ENCODE results near the gene CDIP1.

Gene CDIP1

DNA sequence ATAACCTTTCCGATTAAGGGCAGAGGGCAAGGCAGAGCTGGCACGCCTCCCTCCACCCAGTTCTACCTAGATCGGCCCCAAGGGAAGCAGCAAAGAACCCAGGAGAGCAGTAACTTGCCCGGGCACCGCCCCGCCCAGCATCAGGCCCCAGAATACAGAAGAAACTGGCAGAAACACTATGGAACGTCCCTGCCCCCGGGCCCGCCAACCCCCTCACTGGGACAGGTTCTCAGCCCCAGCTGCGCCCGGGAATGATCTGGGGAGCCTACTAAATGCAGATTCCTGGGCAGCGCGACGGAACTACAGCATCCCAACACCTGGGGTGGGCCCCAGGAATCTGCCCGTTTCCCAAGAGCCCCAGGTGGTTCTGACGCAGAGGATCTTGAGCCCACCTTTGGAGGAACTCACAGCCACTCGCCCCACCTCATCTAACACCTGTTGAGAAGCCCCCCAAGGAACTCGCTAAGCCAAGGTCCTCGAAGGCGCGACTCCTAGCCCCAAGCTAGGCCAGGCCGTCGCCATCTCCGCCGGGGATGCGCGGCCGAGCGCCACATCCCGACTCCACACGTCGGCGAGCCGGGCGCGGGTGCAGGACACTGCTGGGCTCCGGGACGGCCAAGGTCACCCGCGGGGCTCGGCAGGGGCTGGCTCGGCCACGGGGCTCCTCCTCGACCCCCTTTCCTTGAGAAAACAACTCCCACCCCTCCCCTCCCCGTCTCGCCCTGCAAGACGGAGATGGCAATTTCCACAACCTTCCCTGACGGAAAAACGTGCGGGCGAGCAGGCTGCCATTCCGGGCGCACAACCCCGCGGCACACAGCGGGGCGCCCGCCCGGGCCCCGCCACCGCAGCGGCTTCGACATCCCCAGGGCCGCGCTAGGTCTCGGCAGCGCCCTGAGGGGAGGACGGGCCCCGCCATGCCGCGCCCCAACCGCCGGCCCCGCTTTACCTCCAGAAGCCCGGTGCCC lies 913 bp downstream of the CDIP1 start:
- DNase-seq = no peak

DNA sequence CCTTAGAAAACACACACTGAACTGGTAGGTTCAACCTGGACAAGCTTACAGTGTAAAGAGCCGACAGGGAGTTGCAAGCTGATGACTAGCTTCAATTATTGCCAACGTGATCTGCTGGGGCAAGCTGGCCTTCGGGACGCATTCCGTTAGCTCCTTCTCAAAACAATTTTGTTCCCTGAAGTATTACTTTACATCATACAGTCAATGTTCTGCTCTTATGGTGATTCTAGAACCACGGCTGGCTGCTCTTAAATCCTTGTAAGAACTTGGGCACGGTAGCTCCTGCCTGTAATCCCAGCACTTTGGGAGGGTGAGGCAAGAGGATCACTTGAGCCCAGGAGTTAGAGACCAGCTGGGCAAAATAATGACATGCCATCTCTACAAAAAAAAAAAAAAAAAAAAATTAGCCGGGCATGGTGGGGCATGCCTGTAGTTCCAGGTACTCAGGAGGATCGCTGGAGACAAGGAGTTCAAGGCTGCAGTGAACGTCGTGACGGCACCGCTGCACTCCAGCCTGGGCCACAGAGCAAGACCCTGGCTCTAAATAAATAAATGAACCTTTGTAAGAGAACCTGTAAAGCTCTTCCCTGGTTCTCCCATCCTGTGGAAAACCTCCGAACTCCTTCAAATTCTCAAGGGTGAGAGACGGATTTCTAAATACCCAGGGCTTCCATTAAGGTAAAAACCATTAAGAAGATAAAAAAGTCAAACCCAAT lies 2.0 kb downstream of the CDIP1 start:
- no peak for DNase-seq

DNA sequence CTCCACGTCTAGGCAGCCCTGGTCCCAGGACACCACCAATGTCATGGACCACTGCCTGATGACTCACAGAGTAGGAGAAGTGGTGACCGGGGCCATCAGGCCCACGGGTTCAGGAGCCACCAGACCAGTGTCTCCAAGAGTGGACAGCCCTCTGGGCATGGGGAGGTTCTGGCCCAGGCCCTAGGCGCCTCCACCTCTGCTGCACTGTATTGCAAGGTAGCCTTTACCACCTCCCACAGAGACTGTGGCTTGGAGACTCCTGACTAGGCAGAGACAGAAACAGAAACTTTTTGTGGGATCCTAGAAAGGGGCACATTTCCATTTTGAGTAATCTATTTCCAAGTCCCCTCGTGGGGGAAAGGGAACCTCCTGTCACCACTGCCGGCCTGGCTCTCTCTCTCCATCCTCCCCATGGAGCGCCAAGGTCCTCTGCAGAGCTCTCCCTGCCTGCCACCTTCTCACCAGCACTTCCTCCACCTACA lies 2.9 kb downstream of the CDIP1 start:
- no peak for DNase-seq

DNA sequence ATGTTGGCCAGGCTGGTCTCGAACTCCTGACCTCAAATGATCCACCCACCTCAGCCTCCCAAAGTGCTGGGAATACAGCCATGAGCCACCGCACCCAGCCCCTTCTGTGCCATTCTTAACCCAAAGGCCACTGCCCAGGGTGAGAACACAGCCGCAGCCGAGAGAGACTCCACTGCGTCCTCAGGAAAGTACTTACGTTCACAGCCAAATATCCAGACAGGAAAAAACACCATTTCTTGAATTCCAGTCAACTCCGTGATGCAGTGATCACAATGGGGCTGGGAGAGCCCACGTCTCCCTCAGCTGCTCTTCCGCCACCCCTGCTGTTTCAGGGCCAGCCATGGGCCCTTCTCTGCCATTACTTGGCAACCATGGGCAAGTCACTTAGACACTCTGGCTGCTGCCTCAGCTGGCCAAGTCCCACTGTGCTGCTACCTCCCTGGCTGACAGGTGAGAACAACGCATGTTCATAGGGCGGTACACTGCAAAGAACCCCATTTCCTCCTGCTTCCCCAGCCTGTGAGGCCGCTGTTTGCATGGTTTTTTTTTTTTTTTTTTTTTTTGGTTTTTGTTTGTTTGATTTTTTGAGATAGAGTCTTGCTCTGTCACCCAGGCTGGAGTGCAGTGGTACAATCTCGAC lies 4.3 kb downstream of the CDIP1 start:
- no peak for DNase-seq

DNA sequence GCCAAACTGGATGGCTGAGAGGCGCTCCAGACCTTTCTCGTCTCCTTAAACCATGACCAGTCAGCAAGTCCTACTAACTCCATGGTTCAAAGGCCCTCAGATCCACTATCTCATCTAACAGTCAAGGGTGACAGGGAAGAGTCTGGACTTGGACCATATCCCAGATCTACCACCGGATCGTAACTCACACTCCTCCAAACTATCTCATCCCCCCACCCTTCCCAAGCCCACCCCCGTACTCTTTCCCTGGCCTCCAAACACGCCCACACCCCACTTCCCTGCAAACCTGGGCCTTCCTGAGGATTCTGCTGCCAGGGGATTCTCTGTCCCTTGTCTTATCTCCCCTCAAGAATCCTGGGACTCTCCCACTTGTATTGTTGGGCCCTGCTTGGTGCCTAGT lies 5.1 kb downstream of the CDIP1 start:
- no peak for DNase-seq

DNA sequence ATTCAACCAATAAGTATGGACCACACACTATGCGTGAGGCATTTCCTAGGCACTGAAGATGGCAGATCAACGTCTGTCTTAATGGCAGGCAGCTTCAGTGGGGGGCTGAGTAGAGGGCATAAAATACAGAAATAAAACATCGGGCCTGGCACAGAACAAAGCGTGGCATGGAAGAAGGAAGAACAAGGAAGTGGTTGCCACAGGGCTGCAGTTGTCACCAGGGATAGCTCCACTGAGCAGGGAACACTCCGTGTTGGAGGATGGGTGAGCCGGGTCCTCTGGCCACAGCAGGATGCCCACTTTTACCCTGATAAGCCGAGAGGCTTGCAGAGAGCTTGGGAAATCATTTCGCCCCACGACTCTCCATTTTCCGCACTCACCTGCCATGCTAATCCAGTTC lies 6.3 kb downstream of the CDIP1 start:
- DNase-seq = no peak

DNA sequence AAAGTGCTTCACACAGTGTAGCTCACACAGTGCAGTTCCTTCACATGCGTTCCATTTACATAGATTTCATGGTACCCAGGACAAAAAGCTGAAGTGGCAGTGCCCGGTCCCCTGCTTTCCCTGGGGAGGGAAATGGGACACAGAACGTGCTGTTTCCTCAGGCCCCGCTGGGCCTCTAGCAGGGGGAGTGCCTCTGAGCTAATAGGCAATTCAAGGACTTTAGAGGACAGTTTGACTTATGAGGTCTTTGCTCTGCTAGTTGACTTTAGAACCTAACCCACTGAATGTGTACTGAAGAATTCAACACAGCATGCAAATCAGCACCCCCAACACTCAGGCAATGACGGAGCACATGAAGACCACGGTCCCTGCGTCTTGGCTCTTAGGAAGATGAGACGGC lies 6.8 kb downstream of the CDIP1 start:
- DNase-seq = no peak

DNA sequence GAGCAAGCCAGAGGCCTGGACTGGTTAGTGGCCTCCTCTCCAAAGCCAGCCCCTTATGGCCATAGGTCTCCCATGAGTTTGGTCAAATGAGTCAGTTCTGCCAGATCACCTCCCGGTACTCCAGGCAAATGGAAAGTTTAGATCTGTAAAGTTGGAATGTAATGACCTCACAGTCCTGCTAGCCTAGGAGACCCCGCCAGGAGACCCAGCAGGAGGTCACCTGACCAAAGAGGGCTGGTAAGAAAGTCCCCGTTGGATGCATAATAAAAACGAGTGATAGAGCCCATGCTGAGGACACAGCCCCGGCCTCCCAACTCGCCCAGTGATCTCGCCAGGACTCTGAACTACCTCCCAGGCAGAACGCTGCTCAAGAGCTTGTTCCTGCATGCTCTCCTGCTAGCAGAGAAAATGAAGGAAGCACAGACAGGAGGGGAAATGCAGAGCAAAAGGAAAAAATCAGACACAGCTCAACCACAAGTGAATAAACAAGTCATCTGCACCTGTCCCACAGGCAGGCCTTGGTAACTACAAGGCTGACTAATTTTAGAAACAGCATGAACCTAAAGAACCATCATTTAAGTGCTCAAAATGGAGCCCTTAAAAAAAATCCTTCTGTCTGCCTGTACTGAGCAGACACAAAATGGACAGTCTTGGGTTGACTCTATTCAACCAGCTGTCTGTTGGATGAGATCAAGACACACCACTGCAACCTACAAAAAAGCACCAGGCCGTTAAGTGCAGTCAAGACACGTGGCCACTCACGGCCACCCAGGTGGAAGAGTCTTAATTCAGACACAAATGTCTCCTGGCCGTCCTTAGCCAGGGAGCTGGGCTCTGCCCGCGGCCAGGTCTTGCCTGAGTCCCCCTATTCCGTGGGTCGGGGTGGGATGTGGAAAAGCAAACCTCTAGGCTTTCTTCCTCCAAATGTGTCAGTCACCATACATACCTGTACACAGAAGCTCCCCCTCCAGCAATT lies 9.2 kb downstream of the CDIP1 start:
- no peak for DNase-seq

DNA sequence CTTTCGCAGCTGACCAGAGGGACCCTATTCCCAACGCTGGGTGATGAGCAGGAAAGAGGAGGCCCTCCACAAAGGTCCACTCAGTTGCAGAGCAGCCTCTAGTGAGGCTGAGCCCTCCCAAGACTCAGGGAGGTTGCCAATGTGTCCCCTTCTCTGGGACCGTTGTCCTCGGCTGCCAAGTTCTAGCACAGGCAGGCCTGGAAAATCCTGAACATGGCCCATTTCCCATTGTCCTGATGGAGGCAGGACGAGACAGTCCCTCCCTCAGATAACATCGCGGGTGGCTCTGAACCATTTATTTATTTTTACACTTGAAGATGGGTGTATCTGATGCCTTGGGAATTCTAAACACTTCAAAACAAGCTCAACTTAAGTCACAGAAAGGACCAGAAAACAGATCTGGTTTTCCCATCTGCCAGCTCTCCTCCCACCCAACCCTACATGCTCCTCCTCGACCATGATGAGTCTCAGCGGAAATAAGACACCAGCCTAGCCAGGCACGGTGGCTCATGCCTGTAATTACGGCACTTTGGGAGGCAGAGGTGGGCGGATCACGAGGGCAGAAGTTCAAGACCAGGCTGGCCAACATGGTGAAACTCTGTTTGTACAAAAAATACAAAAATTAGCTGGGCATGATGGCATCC lies 12.8 kb downstream of the CDIP1 start:
- no peak for DNase-seq

DNA sequence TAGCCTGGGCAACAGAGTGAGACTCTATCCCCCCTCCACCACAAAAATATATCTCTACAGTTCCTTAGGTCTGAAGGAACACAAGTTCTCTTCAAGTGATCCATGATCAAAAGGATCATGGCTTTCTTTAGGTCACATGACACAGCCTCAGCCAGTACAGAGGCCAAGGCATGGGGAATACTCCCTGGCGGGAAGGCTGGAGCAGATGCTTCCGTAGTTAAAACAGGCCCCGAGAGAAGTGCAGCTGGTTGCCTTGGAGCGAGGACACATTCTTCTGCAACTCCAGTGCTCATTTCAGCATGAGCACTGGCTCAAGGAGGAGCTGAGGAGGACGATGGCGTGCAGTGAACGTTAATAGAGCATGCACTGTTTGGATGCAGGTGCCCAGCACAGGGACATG lies 13.5 kb downstream of the CDIP1 start:
- DNase-seq = no peak

DNA sequence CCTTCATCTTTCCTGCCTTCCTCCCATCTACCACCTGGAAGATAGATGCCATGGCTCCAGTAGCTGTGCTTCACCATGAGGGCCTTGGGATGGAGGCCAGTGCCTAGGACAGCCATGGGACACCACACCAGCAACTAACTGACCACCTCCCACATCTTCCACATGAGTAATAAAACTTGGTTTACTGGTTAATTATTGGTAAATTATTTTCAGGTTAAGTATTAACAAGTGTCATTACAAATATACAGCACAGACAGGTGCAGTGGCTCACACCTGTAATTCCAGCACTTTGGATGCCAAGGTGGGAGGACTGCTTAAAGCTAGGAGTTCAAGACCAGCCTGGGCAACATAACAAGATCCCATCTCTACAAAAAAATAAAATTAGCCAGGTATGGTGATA lies 14.0 kb downstream of the CDIP1 start:
- no peak for DNase-seq

DNA sequence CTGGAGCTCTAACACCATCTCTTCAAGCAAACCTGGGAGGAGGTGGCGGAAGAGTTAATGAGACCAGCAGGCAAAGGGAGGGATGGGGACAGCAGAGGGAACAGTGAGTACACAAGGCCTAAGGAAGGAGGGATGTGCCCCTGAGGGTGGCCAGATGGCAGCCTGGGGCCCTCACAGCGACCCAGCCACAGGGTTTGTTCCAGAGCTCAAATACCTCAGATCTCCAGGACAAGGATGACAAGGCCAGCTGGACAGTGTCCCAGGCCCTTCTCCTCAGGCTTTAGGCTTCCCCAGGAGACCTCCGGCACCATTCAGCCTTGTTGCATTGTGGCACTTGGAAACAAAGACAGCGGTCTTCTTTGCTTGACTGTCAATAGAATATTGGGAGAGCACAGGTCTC lies 14.9 kb downstream of the CDIP1 start:
- DNase-seq = no peak

DNA sequence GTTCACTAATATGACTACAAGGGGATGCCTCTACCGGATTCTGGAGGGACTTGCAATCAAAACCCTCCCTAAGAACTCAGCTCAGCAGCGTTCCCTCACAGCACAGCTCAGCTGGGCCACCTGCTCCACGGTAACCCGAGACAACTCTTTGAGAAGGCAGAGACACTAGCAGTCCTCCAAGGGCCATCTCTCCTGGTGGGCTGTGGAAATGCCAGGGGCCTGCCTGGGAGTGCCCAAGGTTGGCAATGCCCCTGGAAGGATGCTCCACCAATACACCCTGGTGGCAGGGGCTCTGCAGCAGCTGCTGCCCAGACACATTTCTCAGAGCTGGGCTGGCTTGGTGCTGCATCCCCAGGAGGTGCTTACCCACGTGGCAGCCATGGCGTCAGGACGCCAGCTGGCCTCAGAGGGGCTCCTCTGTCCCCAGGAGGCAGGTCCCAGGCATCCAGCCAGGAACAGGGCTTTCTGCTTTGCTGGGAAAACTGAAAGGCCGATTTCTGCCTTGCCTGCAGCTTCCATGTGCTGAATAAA lies 16.5 kb downstream of the CDIP1 start:
- peak; percentile 27 for DNase-seq

DNA sequence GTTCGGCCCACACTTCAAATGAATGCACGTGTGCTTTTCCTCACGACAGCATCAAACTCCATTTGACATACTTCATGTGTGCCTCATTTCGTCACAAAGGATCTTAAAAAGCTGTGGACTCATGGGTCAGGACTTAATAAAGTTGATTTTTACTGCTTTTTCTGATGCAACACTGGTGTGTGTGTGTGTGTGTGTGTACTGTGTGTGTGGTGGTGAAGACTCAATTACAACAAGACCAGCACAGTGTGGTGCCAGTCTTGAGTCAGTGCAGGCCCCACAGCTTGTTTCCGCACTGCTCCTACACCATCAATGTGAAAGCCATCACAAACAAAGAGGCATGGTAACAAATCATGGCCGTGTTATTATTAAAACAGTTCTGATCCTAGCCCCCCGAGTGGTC lies 17.7 kb downstream of the CDIP1 start:
- DNase-seq = no peak

DNA sequence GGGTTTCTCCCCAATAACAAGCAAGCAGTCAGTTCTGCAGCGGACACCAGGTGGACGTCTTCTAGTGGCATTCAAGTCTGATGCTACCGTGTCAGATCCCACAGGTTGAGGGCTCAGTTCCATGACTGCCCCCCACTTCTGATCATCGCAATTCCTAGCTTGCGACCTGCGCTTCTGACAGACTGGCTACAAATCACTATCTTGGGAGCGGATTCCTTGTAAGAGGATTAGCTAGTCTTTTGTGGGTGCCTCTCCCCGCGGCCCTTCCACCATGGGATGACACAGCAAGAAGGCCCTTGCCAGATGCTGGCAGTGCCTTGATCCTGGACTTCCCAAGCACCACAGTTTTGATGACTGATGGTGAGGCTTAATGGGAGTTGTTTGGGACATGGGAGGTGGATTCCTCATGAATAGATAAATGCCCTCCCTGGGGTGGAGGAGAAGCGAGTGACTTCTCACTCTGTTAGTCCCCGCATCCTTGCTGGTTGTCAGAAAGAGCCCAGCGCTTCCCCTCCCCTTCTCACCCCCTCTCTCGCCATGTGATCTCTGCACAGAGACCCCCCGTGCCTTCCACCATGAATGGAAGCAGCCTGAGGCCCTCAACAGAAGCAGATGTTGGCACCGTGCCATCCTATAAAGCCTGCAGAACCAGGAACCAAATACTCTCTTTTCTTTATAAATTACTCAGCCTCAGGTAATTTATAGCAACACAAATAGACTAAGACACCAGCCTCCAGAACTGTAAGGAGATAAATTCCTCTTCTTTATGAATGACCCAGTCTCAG lies 19.1 kb downstream of the CDIP1 start:
- DNase-seq = no peak

DNA sequence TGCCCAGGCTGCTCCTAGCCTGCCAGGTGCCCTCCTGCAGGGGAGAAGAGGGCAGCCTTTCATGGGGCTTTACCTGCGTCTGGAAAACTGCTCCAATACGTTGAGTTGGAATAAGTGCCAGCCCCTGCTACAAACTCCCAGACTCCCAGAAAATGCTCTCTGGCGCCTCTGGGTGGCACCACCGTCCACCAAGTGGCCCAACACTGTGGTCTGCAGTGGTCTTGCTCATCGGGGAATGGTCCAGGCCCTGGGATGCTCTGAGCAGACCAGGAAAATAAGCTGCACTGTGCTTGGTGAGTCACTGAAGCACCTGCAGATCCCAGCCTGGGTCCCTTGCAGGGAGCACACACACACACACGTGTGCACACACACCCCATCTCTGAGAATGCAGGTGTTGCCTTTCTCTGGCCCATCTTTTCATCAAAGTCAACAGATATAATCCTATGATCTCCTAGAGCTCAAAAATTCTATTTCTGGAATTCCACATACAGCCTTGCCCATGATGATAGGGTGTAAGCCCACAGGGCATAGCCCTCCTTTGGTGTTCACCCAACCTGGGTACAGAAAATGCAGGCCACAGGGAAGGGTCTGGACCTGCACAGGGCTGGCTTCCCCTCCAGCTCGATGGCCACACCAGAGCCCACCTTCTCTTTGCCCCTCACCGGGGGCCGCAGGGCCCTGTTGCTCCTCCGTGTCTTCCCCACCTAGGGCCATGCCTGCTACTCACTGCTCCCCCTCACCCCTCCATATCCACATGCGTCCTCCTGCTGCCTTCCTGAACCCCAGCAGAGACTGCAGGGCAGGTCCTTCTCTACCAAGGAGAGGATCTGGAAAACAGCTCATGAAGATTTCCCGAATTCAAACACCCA lies 20.5 kb downstream of the CDIP1 start:
- no peak for DNase-seq

DNA sequence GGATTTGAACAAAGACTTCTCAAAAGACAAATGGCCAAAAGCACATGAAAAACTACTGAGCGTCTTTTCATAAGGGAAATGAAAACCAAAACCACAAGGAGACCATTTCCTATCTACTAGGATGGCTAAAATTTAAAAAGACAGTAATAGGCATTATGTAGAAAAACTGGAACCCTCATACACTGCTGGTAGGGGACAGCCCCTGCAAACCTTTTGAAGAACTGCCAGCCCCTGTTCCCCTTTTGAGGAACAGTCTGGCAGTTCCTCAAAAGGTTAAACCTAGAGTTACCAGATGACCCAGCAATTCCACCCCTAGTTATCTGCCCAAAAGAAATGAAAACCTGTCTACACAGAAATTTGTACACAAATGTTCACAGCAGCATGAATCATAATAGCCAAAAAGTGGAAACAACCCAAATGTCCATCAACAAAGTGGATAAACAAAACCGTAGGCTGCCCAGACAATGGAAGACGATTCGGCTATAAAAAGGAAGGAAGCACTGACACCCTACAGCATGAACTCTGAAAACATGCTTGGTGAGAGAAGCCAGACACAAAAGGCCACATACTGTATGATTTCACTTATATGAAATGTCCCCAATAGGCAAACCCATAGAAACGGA lies 22.9 kb downstream of the CDIP1 start:
- DNase-seq = no peak

DNA sequence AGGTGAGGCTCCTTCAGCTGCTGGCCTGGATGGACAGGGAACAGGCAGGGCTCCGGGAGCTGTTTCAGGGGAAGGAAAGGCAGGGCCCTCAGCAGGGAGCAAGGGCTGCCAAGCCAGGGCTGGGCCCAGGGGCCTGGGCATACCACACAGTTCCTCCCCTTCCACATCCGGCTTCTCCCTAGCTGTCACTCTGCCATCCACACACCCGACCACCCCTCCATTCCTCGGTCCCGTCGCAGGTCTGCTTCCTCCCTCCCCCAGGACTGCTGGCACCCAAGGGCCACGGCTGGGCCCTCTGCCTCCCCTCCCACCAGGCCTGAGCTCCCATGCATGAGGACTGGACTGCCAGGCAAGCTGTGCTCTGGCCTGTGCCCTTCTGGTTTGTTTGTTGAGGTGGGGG lies 24.0 kb downstream of the CDIP1 start:
- DNase-seq = no peak

DNA sequence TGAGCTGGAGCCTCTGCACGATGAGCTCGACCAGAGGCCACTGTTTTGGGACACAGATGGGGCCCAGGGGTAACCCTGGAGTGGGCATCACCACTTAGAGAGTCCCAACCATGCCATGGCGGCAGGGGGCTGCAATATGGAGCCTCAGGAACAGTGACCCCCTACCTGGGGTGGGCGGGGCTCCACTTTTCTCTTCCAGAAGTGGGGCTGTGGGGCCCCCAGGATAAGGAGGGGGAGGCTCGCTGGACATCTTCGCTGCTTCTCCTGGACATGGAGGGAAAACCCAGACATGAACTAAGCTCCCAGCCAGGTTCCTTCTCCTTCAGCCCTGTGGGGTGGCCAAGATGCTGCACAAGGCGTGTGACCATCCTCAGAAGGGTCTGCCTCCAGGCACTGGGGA lies 24.7 kb downstream of the CDIP1 start:
- no peak for DNase-seq
